HepG2 (cell line): Measurements from ENCODE around the gene STPG4. TPM values are rescaled to one million over a fixed set of nuclear protein-coding genes. Genes with fewer than 3 reads are reported as not detected.

Experiments used
- ATM ChIP-seq: fragments of 450-650 bp; IDR thresholded peaks from 2 replicates; pipeline ENCODE4 v1.7.1; 2017; ENCODE audit warnings: mild to moderate bottlenecking, borderline replicate concordance
- ETV6 ChIP-seq: sonication (generic); formaldehyde crosslinking; conservative IDR thresholded peaks from 2 replicates; pipeline ENCODE4 v1.4.0; 2020; ENCODE audit warnings: missing genetic modification reagents
- HOXA7 ChIP-seq: sonication (generic); formaldehyde crosslinking; IDR thresholded peaks from 2 replicates; pipeline ENCODE4 v1.8.1; 2022; ENCODE audit warnings: mild to moderate bottlenecking, missing genetic modification reagents, moderate library complexity
- KMT2B ChIP-seq: IDR thresholded peaks from 2 replicates; pipeline ENCODE4 v1.6.1; 2016; ENCODE audit warnings: missing genetic modification reagents, missing compliant biosample characterization
- MXI1 ChIP-seq: IDR thresholded peaks from 3 replicates; pipeline ENCODE4 v1.6.1; 2012; ENCODE audit warnings: low read depth, low read length, inconsistent platforms, borderline replicate concordance
- NFE2L1 ChIP-seq: sonication (generic); formaldehyde crosslinking; IDR thresholded peaks from 2 replicates; pipeline ENCODE4 v1.4.0; 2020; ENCODE audit warnings: missing genetic modification reagents, mild to moderate bottlenecking, borderline replicate concordance
- REPIN1 ChIP-seq: sonication (generic); formaldehyde crosslinking; IDR thresholded peaks from 2 replicates; pipeline ENCODE4 v1.8.0; 2022; ENCODE audit warnings: missing genetic modification reagents, low read depth, mild to moderate bottlenecking, borderline replicate concordance
- RNF219 ChIP-seq: sonication (generic); formaldehyde crosslinking; IDR thresholded peaks from 2 replicates; pipeline ENCODE4 v1.5.0; 2020; ENCODE audit warnings: mild to moderate bottlenecking, missing genetic modification reagents
- SAFB2 ChIP-seq: sonication (generic); formaldehyde crosslinking; IDR thresholded peaks from 2 replicates; pipeline ENCODE4 v1.5.1; 2020; ENCODE audit warnings: missing genetic modification reagents, low read depth, mild to moderate bottlenecking, borderline replicate concordance
- SKIL ChIP-seq: sonication (generic); formaldehyde crosslinking; IDR thresholded peaks from 2 replicates; pipeline ENCODE4 v1.8.0; 2022; ENCODE audit warnings: missing genetic modification reagents, mild to moderate bottlenecking, moderate library complexity, borderline replicate concordance
- ZBTB4 ChIP-seq: sonication (generic); formaldehyde crosslinking; IDR thresholded peaks from 2 replicates; pipeline ENCODE4 v1.4.0; 2020; ENCODE audit warnings: missing genetic modification reagents, mild to moderate bottlenecking, borderline replicate concordance
- ZBTB43 ChIP-seq: sonication (generic); formaldehyde crosslinking; conservative IDR thresholded peaks from 2 replicates; pipeline ENCODE4 v1.4.0; 2020; ENCODE audit warnings: missing genetic modification reagents
- ZNF234 ChIP-seq: sonication (generic); formaldehyde crosslinking; conservative IDR thresholded peaks from 2 replicates; pipeline ENCODE4 v1.5.1; 2020; ENCODE audit warnings: mild to moderate bottlenecking, missing genetic modification reagents
- ZNF468 ChIP-seq: sonication (generic); formaldehyde crosslinking; IDR thresholded peaks from 2 replicates; pipeline ENCODE4 v1.8.0; 2022; ENCODE audit warnings: mild to moderate bottlenecking, moderate library complexity, missing genetic modification reagents
- ZNF570 ChIP-seq: sonication (generic); formaldehyde crosslinking; IDR thresholded peaks from 2 replicates; pipeline ENCODE4 v1.4.0; 2020; ENCODE audit warnings: mild to moderate bottlenecking, missing genetic modification reagents, borderline replicate concordance
- ZNF761 ChIP-seq: sonication (generic); formaldehyde crosslinking; conservative IDR thresholded peaks from 2 replicates; pipeline ENCODE4 v1.4.0; 2020; ENCODE audit warnings: mild to moderate bottlenecking, missing genetic modification reagents
- ZSCAN21 ChIP-seq: sonication (generic); formaldehyde crosslinking; IDR thresholded peaks from 2 replicates; pipeline ENCODE4 v1.8.0; 2022; ENCODE audit warnings: mild to moderate bottlenecking, missing genetic modification reagents, moderate library complexity, borderline replicate concordance
- polyA plus RNA-seq, 8 experiments: library from polyadenylated mRNA; depleted of rRNA in 3 of 8; stranded (reverse) in 7 of 8; unstranded in 1 of 8; fragments of >200 nt; fragmentation: Illumina TruSeq in 4 of 8; extraction: Trizol in 4 of 8; gene quantifications; 2 replicates each; pipeline versions ENCODE4 v1.2.1 to v1.2.3, GENCODE V29; 2011 to 2016; ENCODE audit warnings: low read depth in 4 of 8, missing spikeins in 1 of 8, mixed read lengths in 1 of 8; ENCODE audit not compliant: insufficient read depth in 1 of 8
- total RNA-seq, 5 experiments: library from RNA; depleted of rRNA; stranded (reverse); fragments of >200 nt; fragmentation: Illumina TruSeq; extraction: Trizol; gene quantifications; 2 replicates each; pipeline ENCODE4 v1.2.3, GENCODE V29; 2016; ENCODE audit warnings: low read depth in 1 of 5

The STPG4 gene
- total and polyA plus RNA-seq, 2 of the 13 experiments (the other 11 are each of a cell fraction or from before 2014, with no cell fraction given), result 0.11 to 0.15 TPM

- peak; percentile 46 for TF ChIP-seq ZSCAN21
- TF ChIP-seq KMT2B (CRISPR knock-in tag), result no peak
- peak; percentile 65; the same call in 1 of the 2 replicates for TF ChIP-seq REPIN1
- no peak for TF ChIP-seq ZBTB4
- TF ChIP-seq SKIL (CRISPR knock-in tag), result peak; percentile 27; the same call in 1 of the 2 replicates
- TF ChIP-seq ATM, result no peak
- peak; percentile 51; the same call in 1 of the 3 replicates for TF ChIP-seq MXI1
- TF ChIP-seq ZNF468 (CRISPR knock-in tag), result no peak
- TF ChIP-seq NFE2L1 (CRISPR knock-in tag), result no peak
- TF ChIP-seq ZNF761 (CRISPR knock-in tag), result 0 out of 2 replicates have a peak, but pooled peaks have one; percentile 25
- peak; percentile 54; the same call in 1 of the 2 replicates for TF ChIP-seq ZBTB43 (CRISPR knock-in tag)
- TF ChIP-seq HOXA7, result no peak
- TF ChIP-seq ETV6 (CRISPR knock-in tag), result peak; percentile 37; the same call in 1 of the 2 replicates
- TF ChIP-seq SAFB2 (CRISPR knock-in tag), result 0 out of 2 replicates have a peak, but pooled peaks have one; percentile 9
- TF ChIP-seq RNF219 (CRISPR knock-in tag), result no peak
- TF ChIP-seq ZNF234 (CRISPR knock-in tag), result no peak
- no peak for TF ChIP-seq ZNF570 (CRISPR knock-in tag)
Measured at GRCh38 chr2:47070920-47071824, 83.9 kb downstream of the STPG4 start (continued).
